ENCODE data around the gene KDM5C.

The KDM5C gene

DNA sequence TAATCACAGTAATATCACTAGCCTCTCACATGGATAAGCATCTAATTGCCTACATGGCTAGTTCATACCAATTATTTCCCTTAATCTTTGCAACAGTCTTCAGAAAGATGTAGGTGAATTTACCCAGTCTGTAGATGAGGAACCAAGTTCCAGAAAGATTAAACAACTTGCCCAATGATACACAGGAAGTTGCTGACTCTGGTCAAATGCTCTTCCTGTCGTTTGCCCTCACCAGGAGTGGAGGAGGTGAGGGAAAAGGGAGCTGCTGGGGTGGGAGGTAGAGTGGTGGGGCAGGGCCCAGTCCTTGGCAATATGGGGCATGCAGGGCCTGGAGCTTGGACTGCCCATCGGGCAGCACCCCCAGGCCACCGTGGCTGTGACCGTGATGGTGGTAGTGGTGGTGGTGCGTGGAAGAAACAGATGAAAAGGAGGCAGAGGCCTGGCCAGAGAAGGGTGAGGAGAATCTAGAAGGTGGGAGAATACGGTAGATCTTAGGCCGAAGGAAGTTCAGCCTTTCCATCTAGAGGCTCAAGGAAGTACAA, 2.3 kb upstream of the KDM5C start:
- TF ChIP-seq, protein P1, sequence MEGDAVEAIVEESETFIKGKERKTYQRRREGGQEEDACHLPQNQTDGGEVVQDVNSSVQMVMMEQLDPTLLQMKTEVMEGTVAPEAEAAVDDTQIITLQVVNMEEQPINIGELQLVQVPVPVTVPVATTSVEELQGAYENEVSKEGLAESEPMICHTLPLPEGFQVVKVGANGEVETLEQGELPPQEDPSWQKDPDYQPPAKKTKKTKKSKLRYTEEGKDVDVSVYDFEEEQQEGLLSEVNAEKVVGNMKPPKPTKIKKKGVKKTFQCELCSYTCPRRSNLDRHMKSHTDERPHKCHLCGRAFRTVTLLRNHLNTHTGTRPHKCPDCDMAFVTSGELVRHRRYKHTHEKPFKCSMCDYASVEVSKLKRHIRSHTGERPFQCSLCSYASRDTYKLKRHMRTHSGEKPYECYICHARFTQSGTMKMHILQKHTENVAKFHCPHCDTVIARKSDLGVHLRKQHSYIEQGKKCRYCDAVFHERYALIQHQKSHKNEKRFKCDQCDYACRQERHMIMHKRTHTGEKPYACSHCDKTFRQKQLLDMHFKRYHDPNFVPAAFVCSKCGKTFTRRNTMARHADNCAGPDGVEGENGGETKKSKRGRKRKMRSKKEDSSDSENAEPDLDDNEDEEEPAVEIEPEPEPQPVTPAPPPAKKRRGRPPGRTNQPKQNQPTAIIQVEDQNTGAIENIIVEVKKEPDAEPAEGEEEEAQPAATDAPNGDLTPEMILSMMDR (IDR thresholded peaks at IDR 0.05; ENCODE audit: insufficient read depth, low read depth, low read length, missing control alignments), result no peak
- no peak for DNase-seq (ENCODE audit: low read depth)
- H3K4me3 ChIP-seq (ENCODE audit: low read length), result no peak overlapping the region

DNA sequence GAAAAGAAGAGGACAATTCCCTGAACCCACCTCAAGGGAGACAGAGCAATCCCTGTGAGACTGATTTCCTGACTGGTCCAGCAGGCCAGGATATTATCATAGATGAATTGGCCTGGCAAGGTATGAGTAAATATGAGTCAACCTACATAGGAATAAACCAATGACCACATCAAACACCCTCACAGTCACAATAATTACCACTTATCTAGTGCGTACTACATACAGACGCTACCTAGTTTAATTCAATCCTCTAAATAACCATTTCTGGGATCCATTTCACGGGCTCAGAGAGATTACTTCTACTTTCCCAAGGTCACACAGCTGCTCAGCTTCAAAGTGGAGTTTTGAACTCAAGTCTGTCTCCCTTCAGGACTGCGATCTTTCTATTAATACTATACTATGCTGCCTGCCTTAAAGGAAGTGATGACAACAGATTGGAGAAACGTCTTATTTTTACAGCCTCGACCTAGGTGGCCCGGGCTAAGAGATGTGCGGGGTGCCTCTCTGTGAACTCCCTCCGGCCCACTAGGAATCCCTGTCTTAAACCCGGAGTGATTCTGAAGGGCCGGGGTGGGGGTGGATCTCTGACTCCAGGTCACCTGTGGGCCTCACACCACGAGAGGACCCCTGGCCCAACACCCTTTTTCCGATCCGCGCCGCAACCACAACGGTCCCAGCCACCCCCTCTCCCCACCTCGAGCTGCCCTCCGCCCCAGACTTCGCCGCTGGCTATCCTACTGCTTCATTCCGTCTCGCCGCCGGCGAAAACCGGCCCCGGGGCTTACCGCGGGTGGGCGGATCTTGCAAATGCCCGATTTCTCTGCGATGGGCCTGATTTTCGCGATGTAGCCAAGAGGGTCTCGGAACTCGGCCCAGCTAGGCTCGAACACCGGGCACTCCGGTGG, 800 bp downstream of the KDM5C start:
- peak overlapping the region; percentile 76 for H3K4me3 ChIP-seq (ENCODE audit: low read length)
- TF ChIP-seq, protein P1 (IDR thresholded peaks at IDR 0.05; ENCODE audit: insufficient read depth, low read depth, low read length, missing control alignments), result no peak
- peak; percentile 78 for DNase-seq (ENCODE audit: low read depth)

DNA sequence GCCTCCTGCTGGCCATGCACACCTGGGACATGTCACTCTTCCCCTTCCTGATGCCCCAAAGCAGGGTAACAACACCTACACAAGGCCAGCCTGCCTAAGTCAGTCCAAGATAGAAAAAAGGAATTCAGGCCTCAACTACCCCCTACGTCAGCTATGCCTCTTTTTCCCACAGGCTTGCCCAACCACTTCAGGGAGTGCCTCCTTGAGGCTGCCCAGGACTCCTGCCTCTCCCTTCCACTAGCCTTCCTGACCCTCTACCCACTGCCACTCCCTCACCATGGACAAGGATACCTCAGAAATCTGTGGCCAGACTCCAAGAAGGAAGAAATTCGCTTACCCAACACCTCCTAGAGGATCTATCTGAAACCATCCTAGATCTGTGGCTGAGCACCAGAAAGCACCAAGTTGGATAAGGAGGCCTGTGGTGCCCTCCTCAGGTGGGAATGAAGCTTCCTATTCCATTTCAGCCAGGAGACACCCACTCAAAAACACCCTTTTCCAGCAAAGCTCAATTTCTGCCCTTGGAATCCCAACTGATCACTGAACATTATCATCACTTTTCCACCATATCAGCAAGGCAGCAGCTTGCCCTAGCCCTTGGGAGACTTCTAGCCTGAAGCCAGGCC, 1.8 kb downstream of the KDM5C start:
- H3K4me3 ChIP-seq (ENCODE audit: low read length), result peak overlapping the region; percentile 76
- TF ChIP-seq, protein P1 (IDR thresholded peaks at IDR 0.05; ENCODE audit: insufficient read depth, low read depth, low read length, missing control alignments), result peak; percentile 1
- DNase-seq (ENCODE audit: low read depth), result peak; percentile 10

DNA sequence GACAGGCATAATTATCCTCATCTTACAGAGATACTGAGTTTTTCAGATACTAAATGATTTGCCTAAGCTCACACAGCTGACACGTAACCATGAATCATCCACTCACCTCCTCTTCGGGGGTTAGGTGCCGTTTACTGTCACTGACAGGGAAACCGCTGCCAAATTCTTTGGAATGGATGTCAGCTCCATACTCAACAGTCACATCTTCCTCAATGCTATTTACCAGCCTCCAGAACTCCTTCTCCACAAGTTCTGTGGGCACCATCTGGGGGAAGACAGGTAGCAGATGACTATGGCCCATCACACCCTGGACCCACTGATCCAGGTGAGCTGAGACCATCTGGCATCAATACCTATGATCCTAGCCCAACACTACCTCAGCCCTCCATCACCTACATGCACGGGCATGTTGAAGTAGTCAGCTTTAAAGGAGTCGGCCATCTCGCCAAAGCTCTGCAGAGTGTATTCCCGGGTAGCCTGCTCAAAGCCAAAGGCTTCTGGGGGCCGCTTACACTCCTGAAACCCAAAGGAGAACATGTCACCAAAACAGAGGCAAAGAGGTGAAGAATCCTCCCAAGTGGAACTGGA, 13.5 kb downstream of the KDM5C start:
- DNase-seq (ENCODE audit: low read depth), result peak; percentile 87
- TF ChIP-seq, protein P1 (IDR thresholded peaks at IDR 0.05; ENCODE audit: insufficient read depth, low read depth, low read length, missing control alignments), result no peak
- no peak overlapping the region for H3K4me3 ChIP-seq (ENCODE audit: low read length)

DNA sequence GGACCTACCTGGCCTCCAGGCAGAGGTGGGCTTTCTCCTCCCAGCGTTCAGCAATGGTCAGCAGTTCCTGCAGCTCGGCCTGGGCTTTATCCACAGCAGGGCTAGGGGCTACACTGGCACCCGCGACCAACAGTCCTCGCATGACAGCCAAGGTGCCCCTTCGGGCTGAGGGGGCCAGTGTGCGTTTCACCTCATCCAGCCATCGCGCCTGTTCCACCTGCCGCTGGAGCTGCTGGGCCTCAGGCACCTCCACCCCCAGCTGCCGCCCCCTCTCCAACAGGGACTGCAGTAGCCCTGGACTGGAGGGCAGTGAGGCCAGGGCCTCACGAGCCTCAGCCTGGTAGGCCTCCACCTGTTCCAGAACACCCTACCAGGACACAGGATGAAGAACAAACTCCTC, 28.3 kb downstream of the KDM5C start:
- TF ChIP-seq, protein P1 (IDR thresholded peaks at IDR 0.05; ENCODE audit: insufficient read depth, low read depth, low read length, missing control alignments), result no peak
- DNase-seq (ENCODE audit: low read depth), result no peak
- H3K4me3 ChIP-seq (ENCODE audit: low read length), result no peak overlapping the region

DNA sequence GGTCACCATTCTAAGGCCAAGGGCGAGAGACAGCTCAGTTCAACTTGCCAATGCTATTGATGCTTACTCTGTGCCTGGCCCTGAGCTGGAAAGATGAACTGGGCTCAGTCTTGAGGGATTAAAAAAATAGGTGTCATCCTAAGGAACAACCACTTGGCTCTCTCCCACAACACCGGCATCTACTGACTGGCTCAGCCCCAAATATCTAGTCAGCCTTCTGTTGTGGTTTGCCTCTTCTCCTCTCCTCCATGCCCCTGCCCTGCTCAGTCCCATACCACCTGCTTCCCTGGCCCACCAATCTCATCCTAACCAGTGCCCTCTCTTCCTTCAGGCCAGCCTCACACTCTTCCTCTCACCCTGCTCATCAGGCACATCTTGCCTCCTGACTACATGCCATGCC, 29.6 kb downstream of the KDM5C start:
- H3K4me3 ChIP-seq (ENCODE audit: low read length), result no peak overlapping the region
- DNase-seq (ENCODE audit: low read depth), result no peak
- TF ChIP-seq, protein P1 (IDR thresholded peaks at IDR 0.05; ENCODE audit: insufficient read depth, low read depth, low read length, missing control alignments), result no peak
